Measurements from ENCODE around the gene ATG4B.
"Not testable (repeated sequence)": the region's sequence is repeated elsewhere in the genome, so short reads cannot be mapped to it uniquely, and the experiment has no call there.

Gene ATG4B

DNA sequence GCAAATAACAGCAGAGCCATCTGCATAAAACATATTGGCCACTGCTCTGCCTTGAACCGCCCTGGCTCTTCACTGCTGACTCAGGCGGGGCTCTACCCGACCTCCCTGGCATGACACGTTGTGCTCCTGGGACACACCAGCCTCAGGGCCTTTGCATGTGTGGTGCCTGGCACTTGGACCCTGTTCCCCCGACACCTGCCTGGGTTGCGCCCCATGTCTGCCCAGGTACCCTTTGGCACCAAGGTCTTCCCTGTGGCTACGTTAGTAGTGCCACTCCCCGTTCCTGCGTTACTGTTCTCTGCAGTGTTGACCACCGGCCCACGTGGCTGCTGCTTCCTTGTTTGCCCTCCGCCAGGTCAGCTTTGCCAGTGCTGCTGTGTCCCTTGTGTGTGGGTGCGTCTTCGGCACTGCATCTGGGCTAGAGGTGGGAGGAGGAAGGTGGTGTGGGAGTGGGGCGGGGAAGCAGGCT lies 20.3 kb downstream of the ATG4B start:
- TF ChIP-seq ZNF274 (IDR thresholded peaks at IDR 0.05; ENCODE audit: low read depth, low read length): no peak
- no peak overlapping the region for H3K4me3 ChIP-seq (ENCODE audit: low read length)

DNA sequence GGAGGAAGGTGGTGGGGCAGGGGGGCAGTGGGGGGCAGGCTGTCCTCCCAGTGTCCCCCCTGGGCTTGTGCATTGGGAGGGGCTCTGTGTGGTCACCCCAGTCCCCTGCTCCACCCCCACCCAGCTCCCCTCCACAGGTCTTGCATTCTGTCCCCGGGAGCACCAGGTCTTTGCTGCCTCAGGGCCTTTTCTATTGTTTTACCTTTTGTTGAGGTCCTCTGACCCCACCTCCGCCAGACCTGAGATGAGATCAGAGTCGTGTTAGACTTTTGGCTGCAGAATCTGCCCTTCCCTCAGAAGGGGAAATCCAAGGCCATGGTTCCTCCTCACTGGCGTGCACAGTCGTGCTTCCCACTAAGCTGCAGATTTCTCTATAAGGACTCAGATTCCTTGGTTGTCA lies 20.8 kb downstream of the ATG4B start:
- TF ChIP-seq ZNF274 (IDR thresholded peaks at IDR 0.05; ENCODE audit: low read depth, low read length): no peak
- H3K4me3 ChIP-seq (ENCODE audit: low read length): no peak overlapping the region

DNA sequence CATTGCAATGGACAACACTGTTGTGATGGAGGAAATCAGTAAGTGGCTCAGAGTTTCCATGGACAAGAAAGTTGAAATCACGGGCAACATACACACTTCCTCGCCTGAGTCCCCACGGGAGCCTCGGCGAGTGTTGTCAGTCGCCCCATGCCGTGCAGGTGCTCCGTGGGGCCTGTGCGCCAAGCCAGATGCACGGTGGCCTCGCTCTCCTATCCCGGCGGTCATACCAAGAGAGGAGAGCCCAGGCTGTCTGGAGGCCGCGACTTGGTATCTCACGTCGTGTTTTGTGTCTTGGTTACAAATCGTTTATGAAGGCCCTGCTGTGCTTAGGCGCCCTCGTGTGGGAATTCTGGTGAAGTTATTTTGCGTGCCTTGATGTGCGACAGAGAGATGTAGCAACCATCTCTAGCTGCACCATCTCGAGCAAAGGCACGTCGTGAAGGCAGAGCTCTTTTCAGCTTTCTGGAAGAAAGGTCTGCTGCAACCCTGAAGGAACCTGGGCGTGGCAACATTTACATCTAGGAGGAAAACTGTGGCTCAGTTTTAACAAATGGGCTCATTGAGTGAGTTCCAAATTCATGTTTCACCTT lies 21.8 kb downstream of the ATG4B start:
- H3K4me3 ChIP-seq (ENCODE audit: low read length): no peak overlapping the region
- TF ChIP-seq ZNF274 (IDR thresholded peaks at IDR 0.05; ENCODE audit: low read depth, low read length): no peak

DNA sequence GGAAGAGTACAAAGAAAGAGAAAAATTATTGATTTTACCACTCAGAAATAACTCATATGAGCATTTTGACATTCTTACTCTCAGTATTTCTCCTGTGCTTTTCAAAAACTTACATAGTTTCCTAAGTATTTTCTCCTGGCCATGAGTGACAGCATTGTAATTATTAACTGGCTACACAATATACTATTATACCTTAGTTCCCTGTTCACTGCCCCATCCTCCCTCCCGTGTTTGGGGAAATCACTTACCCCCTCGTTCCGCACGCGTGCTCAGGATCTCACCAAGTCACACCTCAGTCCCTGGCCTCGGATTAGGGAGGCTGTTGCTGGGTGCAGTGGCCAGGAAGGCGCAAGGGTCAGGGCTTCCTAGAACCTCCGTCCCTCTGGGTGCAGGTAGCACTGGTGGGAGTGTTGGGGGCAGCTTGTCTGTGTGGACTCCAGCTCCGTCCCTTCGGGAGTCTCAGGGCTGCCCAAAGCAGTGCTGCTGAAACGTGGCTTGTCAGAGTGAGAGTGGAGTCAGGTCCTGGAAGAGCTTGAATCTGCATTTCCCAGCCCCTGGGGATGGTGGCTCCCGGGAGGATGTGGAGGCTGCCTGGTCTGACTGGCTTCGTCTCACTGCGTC lies 23.2 kb downstream of the ATG4B start:
- H3K4me3 ChIP-seq (ENCODE audit: low read length): no peak overlapping the region
- no peak for TF ChIP-seq ZNF274 (IDR thresholded peaks at IDR 0.05; ENCODE audit: low read depth, low read length)

DNA sequence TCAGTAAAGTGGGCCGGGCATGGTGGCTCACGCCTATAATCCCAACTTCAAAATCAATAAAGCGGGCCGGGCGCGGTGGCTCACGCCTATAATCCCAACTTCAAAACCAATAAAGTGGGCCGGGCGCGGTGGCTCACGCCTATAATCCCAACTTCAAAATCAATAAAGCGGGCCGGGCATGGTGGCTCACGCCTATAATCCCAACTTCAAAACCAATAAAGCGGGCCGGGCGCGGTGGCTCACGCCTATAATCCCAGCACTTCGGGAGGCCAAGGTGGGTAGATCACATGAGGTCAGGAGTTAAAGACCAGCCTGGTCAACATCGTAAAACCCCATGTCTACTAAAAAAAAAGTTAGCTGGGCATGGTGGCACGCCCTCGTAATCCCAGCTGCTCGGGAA lies 25.2 kb downstream of the ATG4B start:
- not testable (repeated sequence) for H3K4me3 ChIP-seq (ENCODE audit: low read length)

DNA sequence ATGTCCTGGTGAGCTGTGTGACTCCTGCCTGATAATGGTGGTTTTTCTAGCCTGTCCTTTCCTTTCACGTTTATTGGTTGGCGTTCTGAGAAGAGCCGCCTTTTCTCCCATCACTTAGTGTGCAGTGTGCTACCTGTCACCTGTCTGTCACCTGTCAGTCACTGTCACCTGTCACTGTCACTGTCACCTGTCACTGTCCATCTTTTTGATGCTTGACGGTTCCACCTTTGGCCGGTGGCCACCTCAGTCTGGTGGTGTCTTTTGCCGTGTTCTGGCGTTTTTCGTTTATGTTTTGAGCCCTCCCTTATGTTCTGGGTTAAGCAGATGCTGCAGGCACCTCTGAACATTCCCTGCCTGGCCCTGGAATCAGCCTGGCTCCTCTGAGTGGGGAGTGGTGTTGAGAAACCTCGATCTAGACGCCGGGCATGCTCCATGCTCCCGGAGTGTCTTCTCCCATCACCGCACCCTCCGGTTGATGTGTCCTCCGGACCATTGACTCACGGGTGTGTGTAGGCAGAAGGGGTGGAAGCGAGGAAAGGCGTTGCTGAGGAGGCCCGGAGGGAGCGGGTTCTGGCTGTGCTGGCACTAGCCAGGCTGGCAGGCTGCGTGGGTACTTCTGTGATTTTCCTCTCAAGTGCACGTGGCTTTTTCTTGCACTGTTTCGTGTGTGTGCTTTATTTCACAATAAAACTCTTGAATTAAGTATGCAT lies 28.4 kb downstream of the ATG4B start:
- no peak for TF ChIP-seq ZNF274 (IDR thresholded peaks at IDR 0.05; ENCODE audit: low read depth, low read length)
- H3K4me3 ChIP-seq (ENCODE audit: low read length): no peak overlapping the region

DNA sequence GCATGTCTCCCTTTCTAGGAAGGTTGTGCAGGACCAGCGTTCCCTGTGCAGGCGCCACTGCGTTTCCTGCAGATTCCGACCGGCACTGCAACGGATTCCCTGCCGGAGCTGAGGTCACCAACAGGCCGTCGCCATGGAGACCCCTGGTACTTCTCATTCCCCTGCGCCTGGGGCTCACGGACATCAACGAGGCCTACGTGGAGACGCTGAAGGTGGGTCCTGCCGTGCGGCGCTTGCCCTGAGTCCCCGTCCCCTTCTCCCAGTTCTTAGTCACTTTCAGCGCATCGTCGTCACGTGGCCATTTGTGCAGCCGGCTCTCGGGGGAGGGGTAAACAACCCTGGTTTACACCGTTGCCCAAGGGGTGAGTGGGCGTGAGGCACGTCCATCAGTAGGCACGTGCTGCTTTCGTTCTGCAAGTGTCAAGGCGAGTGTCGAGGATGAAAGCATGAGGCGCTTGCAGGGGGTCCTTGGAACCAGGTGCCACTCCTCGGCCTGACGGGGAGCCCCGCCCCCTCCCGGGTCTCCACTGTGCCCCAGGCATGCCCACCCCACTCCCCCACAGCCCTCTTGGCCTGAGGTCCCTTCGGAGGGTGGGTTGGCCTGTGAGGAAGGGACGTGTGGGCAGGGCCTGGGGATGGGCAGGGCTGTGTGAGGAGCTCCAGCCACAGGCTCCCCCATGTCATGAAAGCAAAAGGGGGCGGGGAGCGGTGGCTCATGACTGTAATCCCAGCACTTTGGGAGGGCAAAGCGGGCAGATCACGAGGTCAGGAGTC lies 29.3 kb downstream of the ATG4B start:
- TF ChIP-seq ZNF274 (IDR thresholded peaks at IDR 0.05; ENCODE audit: low read depth, low read length): no peak
- no peak overlapping the region for H3K4me3 ChIP-seq (ENCODE audit: low read length)

DNA sequence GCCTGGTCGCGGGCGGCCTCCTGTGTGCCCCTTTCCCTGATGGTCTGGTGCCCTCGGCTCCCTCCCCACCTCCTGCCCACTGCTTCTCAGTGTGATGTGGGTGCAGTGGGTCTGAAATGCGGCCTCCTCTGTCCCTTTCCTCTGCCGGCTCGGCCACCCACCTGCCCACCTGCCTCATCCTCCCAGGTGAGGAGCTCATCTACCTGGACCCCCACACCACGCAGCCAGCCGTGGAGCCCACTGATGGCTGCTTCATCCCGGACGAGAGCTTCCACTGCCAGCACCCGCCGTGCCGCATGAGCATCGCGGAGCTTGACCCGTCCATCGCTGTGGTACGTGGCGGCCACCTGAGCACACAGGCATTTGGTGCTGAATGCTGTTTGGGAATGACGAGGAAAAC lies 30.9 kb downstream of the ATG4B start:
- H3K4me3 ChIP-seq (ENCODE audit: low read length): no peak overlapping the region
- no peak for TF ChIP-seq ZNF274 (IDR thresholded peaks at IDR 0.05; ENCODE audit: low read depth, low read length)

DNA sequence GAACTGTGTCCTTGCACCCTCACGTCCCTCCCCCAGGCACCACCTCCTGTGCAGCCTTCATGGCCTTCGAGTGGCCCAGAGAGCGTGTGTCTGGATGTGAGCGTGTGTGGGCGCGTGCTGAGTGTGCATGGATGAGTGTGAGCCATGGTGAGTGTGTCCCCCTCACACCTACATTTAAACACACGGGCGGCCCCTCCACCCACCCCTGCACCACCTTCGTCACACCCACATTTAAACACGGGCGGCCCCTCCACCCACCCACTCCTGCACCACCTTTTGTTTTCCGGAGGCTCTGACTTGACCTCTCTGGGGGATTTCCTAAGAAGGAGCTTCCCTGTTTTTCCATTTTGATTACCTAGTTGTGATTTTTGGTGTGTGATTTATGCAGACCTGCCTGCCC lies 31.3 kb downstream of the ATG4B start:
- H3K4me3 ChIP-seq (ENCODE audit: low read length): no peak overlapping the region
- TF ChIP-seq ZNF274 (IDR thresholded peaks at IDR 0.05; ENCODE audit: low read depth, low read length): no peak

DNA sequence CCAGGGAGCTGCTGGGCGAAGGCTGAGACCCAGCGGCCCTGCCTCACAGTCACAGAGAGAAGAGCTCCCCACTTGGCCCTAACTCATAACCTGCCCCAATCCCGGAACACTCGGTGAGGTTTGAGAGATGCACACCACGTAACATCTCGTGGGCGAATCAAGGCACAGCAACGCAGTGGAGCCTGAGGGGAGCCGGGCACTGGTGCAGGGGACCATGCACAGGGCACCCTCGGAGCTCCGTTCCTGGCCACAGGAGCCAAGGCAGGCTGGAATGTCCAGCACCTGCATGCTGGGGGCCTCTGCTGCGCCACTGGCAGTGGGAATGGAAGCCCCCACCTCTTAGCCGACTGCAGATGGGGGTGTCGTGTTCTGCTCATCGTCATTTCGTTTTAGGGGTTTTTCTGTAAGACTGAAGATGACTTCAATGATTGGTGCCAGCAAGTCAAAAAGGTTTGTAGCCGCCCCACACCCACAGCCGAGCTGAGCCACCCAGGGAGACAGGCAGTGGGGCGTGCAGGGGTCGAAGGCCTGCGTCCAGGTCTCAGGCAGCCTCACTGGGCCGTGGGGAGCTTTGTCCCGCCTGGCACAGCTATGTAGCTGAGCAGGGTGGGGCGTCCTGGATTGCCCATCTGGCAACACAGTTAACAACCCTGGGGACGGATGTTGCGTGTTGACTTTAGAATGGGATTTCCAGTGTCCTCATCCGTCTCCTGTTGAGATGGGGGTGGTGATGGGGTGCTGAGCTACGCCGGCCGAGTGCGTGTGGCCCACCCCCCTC lies 33.0 kb downstream of the ATG4B start:
- TF ChIP-seq ZNF274 (IDR thresholded peaks at IDR 0.05; ENCODE audit: low read depth, low read length): no peak

DNA sequence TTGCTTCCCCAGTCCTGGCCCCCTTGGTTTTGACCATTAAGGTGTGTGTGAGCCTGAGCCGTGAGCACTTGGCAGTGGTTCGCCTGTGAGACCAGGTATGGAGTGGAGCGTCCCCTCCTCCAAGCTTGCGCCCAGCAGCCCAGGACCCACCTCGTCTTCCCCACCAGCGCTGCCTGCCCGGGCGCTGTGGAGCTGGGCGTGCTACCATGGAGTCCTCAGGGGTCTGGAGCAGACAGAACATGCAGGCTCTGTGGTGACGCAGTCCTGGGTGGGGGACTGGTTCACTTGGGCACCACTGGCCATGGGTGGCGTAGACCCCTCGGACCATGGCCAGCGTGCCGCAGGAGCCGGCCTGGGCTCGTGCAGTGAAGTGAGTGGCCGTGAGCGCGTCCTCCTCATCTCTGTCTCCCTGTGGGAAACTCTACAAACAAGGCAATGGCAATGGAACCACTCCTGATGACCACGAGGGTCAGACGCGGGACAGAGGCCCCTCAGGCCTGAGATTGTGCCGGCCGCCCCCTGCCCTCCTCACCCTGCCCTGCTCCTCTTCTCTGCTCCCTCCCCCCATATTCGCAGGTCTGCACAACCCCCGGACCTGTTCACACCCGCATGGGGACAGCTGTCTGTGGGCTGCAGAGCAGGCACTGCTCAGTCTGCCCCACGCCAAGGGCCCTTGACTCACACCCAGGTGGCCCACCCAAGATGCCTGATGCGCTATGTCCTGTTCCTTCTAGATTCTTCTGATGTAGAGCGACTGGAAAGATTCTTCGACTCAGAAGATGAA lies 34.2 kb downstream of the ATG4B start:
- no peak overlapping the region for H3K4me3 ChIP-seq (ENCODE audit: low read length)
- no peak for TF ChIP-seq ZNF274 (IDR thresholded peaks at IDR 0.05; ENCODE audit: low read depth, low read length)

More for the DNA sequence above, 33.0 kb downstream of the ATG4B start:
- no peak overlapping the region for H3K4me3 ChIP-seq (ENCODE audit: low read length)

DNA sequence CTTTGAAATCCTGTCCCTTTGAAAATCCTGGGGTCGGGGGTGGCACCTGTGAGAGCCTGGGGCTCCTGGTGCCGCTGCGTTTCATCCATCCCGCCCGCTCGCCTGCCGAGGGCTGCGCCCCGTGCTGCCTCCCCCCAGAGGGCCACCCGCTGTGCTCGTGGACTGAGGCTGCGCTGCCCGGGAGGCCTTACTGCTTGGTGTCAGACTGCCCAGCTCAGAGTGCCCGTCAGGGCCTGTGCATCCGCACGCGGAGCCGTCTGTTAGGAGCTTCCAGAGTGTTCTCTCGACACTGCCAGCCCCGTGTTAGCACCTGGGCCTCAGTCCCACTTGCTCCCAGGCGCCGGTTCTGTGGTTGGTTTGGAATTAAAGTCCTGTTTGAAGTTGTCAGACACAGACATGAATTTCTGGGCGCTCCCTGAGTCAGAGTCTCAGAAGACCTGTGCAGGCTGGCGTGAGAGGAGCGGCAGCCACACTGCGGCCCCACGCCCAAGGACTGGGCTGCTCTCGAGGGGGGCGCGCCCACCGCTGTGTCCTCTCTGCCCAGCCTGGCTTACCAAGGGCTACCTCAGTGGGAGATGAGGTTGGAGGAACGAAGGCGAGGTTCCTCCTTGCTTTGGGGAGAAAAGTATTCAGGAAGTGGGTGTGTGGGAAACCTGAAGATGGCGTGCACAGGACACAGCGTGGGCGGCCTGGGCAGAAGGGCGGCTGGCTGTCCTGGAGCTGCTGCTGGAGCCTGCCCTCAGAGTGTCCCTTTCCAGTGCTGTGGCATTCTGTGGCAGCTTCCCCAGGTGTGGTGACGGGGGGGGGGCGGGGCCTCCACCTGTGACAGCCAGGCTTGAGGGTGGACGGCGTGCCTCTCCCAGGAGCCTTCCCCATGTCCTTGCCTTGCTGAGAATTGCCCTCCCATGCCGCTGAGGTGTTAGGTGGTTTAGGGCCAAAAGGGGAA lies 35.0 kb downstream of the ATG4B start:
- no peak overlapping the region for H3K4me3 ChIP-seq (ENCODE audit: low read length)
- no peak for TF ChIP-seq ZNF274 (IDR thresholded peaks at IDR 0.05; ENCODE audit: low read depth, low read length)

Data from GM08714 (cell line).